Neural progenitor cell (in vitro differentiated cells): Measurements from ENCODE around the gene SLC47A2. TPM values are rescaled to one million over a fixed set of nuclear protein-coding genes. Genes with fewer than 3 reads are reported as not detected.

Source experiments
- DNase-seq: peaks from one replicate; pipeline ENCODE4 v3.0.0-alpha.2; 2016; ENCODE audit warnings: low spot score
- H2AFZ ChIP-seq: fragments of 200-600 bp; sonication (generic); replicated peaks from 2 replicates; pipeline ENCODE4 v1.6.1; 2016; ENCODE audit warnings: antibody characterized with exemption
- H3F3A ChIP-seq: fragments of 200-600 bp; sonication (generic); 2 replicates; pipeline ENCODE4 v1.6.1; 2016; ENCODE audit warnings: antibody characterized with exemption, low read depth
- H3K27ac ChIP-seq: fragments of 200-600 bp; sonication (generic); 2 replicates; pipeline ENCODE4 v1.5.1; 2016; ENCODE audit warnings: mild to moderate bottlenecking
- H3K27me3 ChIP-seq: fragments of 200-600 bp; sonication (generic); 2 replicates; pipeline ENCODE4 v1.6.1; 2016; ENCODE audit warnings: mild to moderate bottlenecking, moderate library complexity
- H3K36me3 ChIP-seq: fragments of 200-600 bp; sonication (generic); 2 replicates; pipeline ENCODE4 v1.5.1; 2016
- H3K4me1 ChIP-seq: fragments of 200-600 bp; sonication (generic); 2 replicates; pipeline ENCODE4 v1.6.1; 2016; ENCODE audit warnings: mixed run types
- H3K4me2 ChIP-seq: fragments of 200-600 bp; sonication (generic); 2 replicates; pipeline ENCODE4 v1.6.1; 2016
- H3K4me3 ChIP-seq: fragments of 200-600 bp; sonication (generic); 2 replicates; pipeline ENCODE4 v1.5.1; 2016
- H3K79me2 ChIP-seq: fragments of 200-600 bp; sonication (generic); 2 replicates; pipeline ENCODE4 v1.6.1; 2016; ENCODE audit warnings: low read depth
- H3K9ac ChIP-seq: fragments of 200-600 bp; sonication (generic); 2 replicates; pipeline ENCODE4 v1.6.1; 2016
- H3K9me3 ChIP-seq: fragments of 200-600 bp; sonication (generic); 2 replicates; pipeline ENCODE4 v1.5.1; 2016; ENCODE audit warnings: low read depth
- H4K20me1 ChIP-seq: fragments of 200-600 bp; sonication (generic); 2 replicates; pipeline ENCODE4 v1.6.1; 2016; ENCODE audit warnings: low read depth
- H3K27ac Mint-ChIP-seq: 3 replicates; pipeline ENCODE4 v1.8.0; 2021; ENCODE audit warnings: mixed read lengths
- H3K27me3 Mint-ChIP-seq: 2 replicates; pipeline ENCODE4 v1.8.0; 2022; ENCODE audit warnings: low read depth, mild to moderate bottlenecking, inconsistent platforms, moderate library complexity, mixed read lengths; ENCODE audit not compliant: insufficient read depth
- H3K36me3 Mint-ChIP-seq: 3 replicates; pipeline ENCODE4 v1.8.0; 2021; ENCODE audit warnings: mixed read lengths
- H3K4me1 Mint-ChIP-seq: 3 replicates; pipeline ENCODE4 v1.8.0; 2021; ENCODE audit warnings: mixed read lengths
- H3K4me3 Mint-ChIP-seq: 3 replicates; pipeline ENCODE4 v1.8.0; 2021; ENCODE audit warnings: mild to moderate bottlenecking, moderate library complexity, mixed read lengths
- H3K9me3 Mint-ChIP-seq: 3 replicates; pipeline ENCODE4 v1.8.0; 2020; ENCODE audit warnings: mixed read lengths
- EZH2 ChIP-seq: fragments of 200-600 bp; sonication (generic); IDR thresholded peaks from 2 replicates; pipeline ENCODE4 v1.6.1; 2017; ENCODE audit warnings: antibody characterized with exemption, mild to moderate bottlenecking, moderate library complexity
- EZH2phosphoT487 ChIP-seq: fragments of 200-600 bp; sonication (generic); IDR thresholded peaks from 2 replicates; pipeline ENCODE4 v1.6.1; 2017; ENCODE audit warnings: antibody characterized with exemption
- total RNA-seq: library from RNA; depleted of rRNA; stranded (reverse); fragments of >200 nt; gene quantifications from 2 replicates; pipeline ENCODE4 v1.2.3, GENCODE V29; 2015; ENCODE audit warnings: low replicate concordance
- TF ChIP-seq, protein P1 (sequence below): fragments of 200-600 bp; sonication (generic); IDR thresholded peaks from 2 replicates; pipeline ENCODE4 v1.5.1; 2017; ENCODE audit warnings: antibody characterized with exemption, mild to moderate bottlenecking

The SLC47A2 gene
- total RNA-seq, 1 donor from 2014 or later = 0.39 TPM

DNA sequence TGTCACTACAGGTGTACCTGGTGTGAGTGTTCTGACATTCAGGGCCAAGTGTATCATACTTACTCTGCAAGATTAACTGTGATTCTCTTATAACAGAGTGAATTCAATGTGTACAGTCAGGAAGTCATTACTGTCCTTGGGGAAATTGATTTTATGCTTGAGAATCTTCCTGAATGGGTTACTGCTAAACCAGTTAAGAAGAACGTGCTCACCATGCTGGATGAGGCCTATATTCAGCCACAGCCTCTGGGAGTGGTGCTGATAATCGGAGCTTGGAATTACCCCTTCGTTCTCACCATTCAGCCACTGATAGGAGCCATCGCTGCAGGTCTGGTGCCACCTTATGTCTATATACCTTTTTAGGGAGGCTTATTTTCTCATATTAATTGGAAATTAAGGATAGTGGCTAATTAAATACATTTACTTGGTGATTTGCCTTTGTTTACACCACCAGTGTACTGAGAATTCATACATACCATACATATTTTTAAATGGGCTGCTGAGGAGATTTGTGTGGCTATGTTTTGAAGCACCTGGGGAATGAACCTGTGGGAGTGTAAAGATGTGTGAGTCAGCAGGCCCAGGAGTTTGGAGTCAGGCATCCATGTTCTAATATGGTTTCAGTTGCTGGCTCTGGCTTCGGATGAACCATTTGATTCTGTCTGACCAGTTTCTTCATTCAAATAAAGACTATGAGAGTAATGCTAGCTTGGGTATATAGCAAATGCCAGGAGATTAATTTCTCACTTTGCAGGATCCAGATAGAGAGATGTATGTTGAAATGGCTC is 64.7 kb downstream of the SLC47A2 start:
- H3K9ac ChIP-seq = no peak overlapping the region
- peaks cover 23% of the 10 kb centered on the region for H3K4me1 ChIP-seq
- Mint-ChIP-seq H3K27ac (no peak overlapping the region), H3K4me1 (peaks cover 28% of the 10 kb centered on the region), H3K36me3 (peaks cover 48% of the 10 kb centered on the region), H3K4me3 (no peak overlapping the region), H3K9me3 (peaks cover 15% of the 10 kb centered on the region), H3K27me3 (peaks cover 12% of the 10 kb centered on the region)
- TF ChIP-seq, protein P1, sequence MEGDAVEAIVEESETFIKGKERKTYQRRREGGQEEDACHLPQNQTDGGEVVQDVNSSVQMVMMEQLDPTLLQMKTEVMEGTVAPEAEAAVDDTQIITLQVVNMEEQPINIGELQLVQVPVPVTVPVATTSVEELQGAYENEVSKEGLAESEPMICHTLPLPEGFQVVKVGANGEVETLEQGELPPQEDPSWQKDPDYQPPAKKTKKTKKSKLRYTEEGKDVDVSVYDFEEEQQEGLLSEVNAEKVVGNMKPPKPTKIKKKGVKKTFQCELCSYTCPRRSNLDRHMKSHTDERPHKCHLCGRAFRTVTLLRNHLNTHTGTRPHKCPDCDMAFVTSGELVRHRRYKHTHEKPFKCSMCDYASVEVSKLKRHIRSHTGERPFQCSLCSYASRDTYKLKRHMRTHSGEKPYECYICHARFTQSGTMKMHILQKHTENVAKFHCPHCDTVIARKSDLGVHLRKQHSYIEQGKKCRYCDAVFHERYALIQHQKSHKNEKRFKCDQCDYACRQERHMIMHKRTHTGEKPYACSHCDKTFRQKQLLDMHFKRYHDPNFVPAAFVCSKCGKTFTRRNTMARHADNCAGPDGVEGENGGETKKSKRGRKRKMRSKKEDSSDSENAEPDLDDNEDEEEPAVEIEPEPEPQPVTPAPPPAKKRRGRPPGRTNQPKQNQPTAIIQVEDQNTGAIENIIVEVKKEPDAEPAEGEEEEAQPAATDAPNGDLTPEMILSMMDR = no peak
- no peaks in the 10 kb centered on the region for H3K27me3 ChIP-seq
- peaks cover 67% of the 10 kb centered on the region for H3K79me2 ChIP-seq
- peaks cover 4% of the 10 kb centered on the region for H4K20me1 ChIP-seq
- H2AFZ ChIP-seq = no peak overlapping the region
- H3K9me3 ChIP-seq = no peaks in the 10 kb centered on the region
- H3K4me3 ChIP-seq = no peak overlapping the region
- H3K27ac ChIP-seq = no peak overlapping the region
- DNase-seq = no peak
- peak overlapping the region; percentile 94 for H3K4me2 ChIP-seq
- H3K36me3 ChIP-seq = peaks cover 25% of the 10 kb centered on the region
- H3F3A ChIP-seq = peaks cover 27% of the 10 kb centered on the region

DNA sequence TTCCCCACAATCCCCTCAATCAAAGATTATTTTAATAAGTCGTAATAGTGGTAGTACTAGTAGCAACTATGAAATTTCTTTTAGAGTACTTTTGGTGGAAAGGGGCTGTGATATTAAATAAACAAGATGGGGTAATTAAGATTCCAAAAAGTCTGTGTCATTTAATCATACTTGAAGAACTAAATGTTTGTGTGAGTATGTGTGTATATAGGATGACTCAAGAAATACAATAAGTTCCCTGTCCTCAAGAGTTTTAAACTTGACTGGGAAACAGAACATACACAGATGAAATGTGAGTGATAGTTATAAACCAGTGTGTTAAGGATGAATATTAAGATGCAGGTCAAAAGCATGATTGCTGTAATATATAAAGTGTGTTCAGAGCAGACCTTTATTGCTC is 65.6 kb downstream of the SLC47A2 start:
- peaks cover 33% of the 10 kb centered on the region for H3K4me1 Mint-ChIP-seq
- H3K4me3 Mint-ChIP-seq = peak overlapping the region; percentile 90
- H3K9me3 ChIP-seq = no peaks in the 10 kb centered on the region
- H3K36me3 ChIP-seq = peaks cover 25% of the 10 kb centered on the region
- DNase-seq = no peak
- peak overlapping the region; percentile 79 for H3K4me3 ChIP-seq
- no peak overlapping the region for H3K27ac ChIP-seq
- peaks cover 12% of the 10 kb centered on the region for H3K9me3 Mint-ChIP-seq
- H3K36me3 Mint-ChIP-seq = peaks cover 40% of the 10 kb centered on the region
- no peak overlapping the region for H3K9ac ChIP-seq
- H3F3A ChIP-seq = peaks cover 34% of the 10 kb centered on the region
- H3K27me3 Mint-ChIP-seq = peaks cover 10% of the 10 kb centered on the region
- peaks cover 26% of the 10 kb centered on the region for H3K4me1 ChIP-seq
- H4K20me1 ChIP-seq = peaks cover 4% of the 10 kb centered on the region
- H3K27me3 ChIP-seq = no peaks in the 10 kb centered on the region
- H3K4me2 ChIP-seq = peak overlapping the region; percentile 94
- H3K27ac Mint-ChIP-seq = no peak overlapping the region
- peaks cover 59% of the 10 kb centered on the region for H3K79me2 ChIP-seq
- TF ChIP-seq, protein P1 = no peak
- no peak for TF ChIP-seq EZH2phosphoT487
- no peak for TF ChIP-seq EZH2
- no peak overlapping the region for H2AFZ ChIP-seq

DNA sequence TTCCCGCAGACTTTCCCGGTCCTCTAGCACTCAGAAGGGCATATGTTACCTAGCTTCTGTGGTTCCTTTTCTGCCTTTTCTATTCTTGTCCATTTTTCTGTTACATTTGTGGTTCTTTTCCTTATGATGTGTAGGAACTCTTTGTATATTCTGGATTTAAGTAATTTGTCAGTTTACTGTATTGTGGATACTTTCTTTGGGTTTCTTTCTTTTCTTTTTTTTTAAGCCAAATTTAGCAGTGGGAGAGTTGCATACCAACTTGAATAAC is 67.2 kb downstream of the SLC47A2 start:
- Mint-ChIP-seq H3K27me3 (peaks cover 10% of the 10 kb centered on the region), H3K27ac (peak overlapping the region; percentile 36), H3K4me3 (peak overlapping the region; percentile 90), H3K9me3 (peaks cover 7% of the 10 kb centered on the region), H3K4me1 (peaks cover 36% of the 10 kb centered on the region), H3K36me3 (peaks cover 27% of the 10 kb centered on the region)
- H3K4me3 ChIP-seq = peak overlapping the region; percentile 79
- H3K9ac ChIP-seq = no peak overlapping the region
- H3K4me2 ChIP-seq = peak overlapping the region; percentile 94
- peaks cover 4% of the 10 kb centered on the region for H4K20me1 ChIP-seq
- peaks cover 46% of the 10 kb centered on the region for H3K79me2 ChIP-seq
- H3K36me3 ChIP-seq = peaks cover 15% of the 10 kb centered on the region
- no peaks in the 10 kb centered on the region for H3K9me3 ChIP-seq
- H3F3A ChIP-seq = peaks cover 34% of the 10 kb centered on the region
- TF ChIP-seq EZH2phosphoT487 = no peak
- peaks cover 26% of the 10 kb centered on the region for H3K4me1 ChIP-seq
- DNase-seq = no peak
- H3K27me3 ChIP-seq = no peaks in the 10 kb centered on the region
- H3K27ac ChIP-seq = no peak overlapping the region
- peak overlapping the region; percentile 65 for H2AFZ ChIP-seq
